Metanephros (tissue), 2 donors: Measurements from ENCODE around the gene COL27A1. TPM values are rescaled to one million over a fixed set of nuclear protein-coding genes. Genes with fewer than 3 reads are reported as not detected.

Experiments used
- small RNA-seq: library from RNA; depleted of rRNA; stranded (forward); fragments of <200 nt; gene quantifications from one replicate; pipeline ENCODE3, GENCODE V24; 2014; ENCODE audit warnings: low replicate concordance
- total RNA-seq: library from RNA; depleted of rRNA; stranded (reverse); fragments of >200 nt; gene quantifications from one replicate; pipeline ENCODE4 v1.2.3, GENCODE V29; 2014

Gene COL27A1
- 49.3 TPM for total RNA-seq

DNA sequence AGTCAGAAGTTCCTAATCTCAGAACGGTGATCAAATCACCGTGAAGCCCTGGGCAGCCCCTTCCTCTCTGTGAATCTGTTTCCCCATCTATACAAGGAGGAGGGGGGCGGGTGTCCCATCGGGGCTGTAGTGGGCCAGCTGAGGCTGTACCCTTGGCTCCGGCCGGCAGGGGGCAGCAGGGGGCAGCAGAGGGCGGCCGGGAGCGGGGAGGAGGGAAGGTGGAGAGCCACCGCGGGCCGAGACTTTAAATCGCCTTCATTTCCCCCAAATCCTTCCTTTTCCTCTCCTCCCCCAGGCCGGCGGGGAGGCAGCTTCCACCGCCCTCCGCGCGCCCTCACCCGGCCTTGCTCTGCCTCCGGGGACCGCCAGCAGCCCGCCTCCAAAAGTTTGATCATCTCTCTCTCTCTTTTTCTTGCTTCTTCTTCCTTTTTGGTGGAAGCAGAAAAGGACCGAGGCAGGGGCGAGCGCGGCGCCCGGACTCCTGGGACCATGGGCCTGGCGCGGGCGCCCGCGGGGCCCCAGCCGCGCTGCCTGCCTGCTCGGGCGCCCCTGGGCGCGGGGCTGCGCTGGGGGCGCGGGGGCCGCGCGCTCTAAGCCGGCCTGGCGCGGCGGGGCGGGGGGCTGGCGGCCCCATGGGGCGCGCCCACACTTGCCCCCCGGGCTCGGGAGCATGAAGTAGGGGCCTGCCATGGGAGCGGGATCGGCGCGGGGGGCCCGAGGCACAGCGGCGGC is at the start of gene COL27A1:
TSS of gene COL27A1 (plus strand) at position 275 of the 732 bp plus-strand sequence. CDS start at position 689, 414 bp downstream.

DNA sequence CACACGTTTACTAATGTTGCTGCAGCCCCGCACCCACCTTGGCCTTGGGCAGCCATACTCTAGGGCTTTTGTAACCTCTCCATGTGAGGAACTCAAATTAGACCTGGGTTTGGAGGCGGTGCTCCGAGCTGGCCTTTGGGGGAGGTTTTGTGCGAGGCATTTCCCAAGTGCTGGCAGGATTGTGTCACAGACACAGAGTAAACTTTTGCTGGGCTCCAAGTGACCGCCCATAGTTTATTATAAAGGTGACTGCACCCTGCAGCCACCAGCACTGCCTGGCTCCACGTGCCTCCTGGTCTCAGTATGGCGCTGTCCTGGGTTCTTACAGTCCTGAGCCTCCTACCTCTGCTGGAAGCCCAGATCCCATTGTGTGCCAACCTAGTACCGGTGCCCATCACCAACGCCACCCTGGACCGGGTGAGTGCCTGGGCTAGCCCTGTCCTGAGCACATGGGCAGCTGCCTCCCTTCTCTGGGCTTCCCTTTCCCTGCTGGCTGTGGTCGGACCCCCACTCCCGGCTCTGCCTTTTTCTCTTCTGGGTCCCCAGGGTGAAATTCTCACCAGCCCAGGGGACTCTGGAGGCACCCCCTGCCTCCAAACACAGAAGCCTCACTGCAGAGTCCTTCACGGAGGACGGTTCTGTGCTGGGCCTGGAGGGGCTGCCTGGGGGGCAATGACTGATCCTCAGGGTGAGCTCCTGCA is 167.6 kb downstream of the COL27A1 start, which contains the start of gene ORM1:
TSS of gene ORM1 (plus strand) at position 268 of the 701 bp plus-strand sequence. CDS start at position 304, 36 bp downstream.

DNA sequence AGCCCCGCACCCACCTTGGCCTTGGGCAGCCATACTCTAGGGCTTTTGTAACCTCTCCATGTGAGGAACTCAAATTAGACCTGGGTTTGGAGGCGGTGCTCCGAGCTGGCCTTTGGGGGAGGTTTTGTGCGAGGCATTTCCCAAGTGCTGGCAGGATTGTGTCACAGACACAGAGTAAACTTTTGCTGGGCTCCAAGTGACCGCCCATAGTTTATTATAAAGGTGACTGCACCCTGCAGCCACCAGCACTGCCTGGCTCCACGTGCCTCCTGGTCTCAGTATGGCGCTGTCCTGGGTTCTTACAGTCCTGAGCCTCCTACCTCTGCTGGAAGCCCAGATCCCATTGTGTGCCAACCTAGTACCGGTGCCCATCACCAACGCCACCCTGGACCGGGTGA is 174.3 kb downstream of the COL27A1 start, which contains the start of gene ORM2:
TSS of gene ORM2 (plus strand) at position 245 of the 398 bp plus-strand sequence. CDS start at position 281, 36 bp downstream.

Small RNA genes lying within 50 kb of the gene (small RNA-seq; reads per million reads assigned to genes)
- gene MIR455 = 26.5 reads per million, percentile 96 among the genes with 10 or more reads in this experiment

Other genes starting within 250 kb of the COL27A1 start
- 3.1 TPM for gene AMBP, start 77.2 kb upstream of the COL27A1 start, total RNA-seq
- gene KIF12, start 56.2 kb upstream of the COL27A1 start, total RNA-seq = 101 TPM
- 3.7 TPM for gene ORM1, start 167.6 kb downstream of the COL27A1 start, total RNA-seq
- gene ORM2, start 174.3 kb downstream of the COL27A1 start, total RNA-seq = not detected
- 23.8 TPM for gene AKNA, start 232.4 kb downstream of the COL27A1 start, total RNA-seq